Measurements from ENCODE around the gene NRG3.

- TF ChIP-seq CTCF (IDR thresholded peaks at IDR 0.05) (no peak), POLR2A (IDR thresholded peaks at IDR 0.05) (no peak)
Measured at GRCh38 chr10:82622479-82622878, 747.5 kb downstream of the NRG3 start.

All from tibial nerve (tissue), 3 donors.